ENCODE measurements around the gene NAA40.
A peak's percentile ranks its signal among the peaks of the same experiment; 100 is the strongest.

Gene NAA40

DNA sequence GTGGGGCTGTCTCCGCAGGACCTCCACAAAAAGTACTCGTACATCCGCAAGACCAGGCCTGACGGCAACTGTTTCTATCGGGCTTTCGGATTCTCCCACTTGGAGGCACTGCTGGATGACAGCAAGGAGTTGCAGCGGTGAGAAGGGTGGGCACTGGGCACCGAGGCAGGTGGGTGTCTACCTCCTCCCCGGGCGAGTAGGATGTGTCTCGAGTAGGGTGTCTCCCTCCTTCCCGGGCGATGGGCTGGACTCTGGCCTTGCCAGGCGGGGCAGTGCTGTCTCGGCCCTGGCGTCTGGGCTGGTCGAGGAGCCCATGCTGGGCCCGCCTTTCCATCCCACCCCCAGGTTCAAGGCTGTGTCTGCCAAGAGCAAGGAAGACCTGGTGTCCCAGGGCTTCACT is 57.7 kb downstream of the NAA40 start:
- peaks cover 0 to 18% (median 12%) of the 10 kb centered on the region in 11 experiments; a peak in 16 of 22 replicates for H3K27me3 ChIP-seq
- no peak for TF ChIP-seq Cebpa-rat (IDR thresholded peaks at IDR 0.05)
- peaks cover 64 to 83% (median 77%) of the 10 kb centered on the region in 10 experiments for H3K4me1 ChIP-seq
- peaks cover 52 to 75% (median 65%) of the 10 kb centered on the region in 11 experiments for H3K36me3 ChIP-seq
- H3K9ac ChIP-seq = 0 out of 22 replicates have a peak overlapping the region, but pooled peaks of 1 of the 11 experiments have one; percentile 13
- no peak overlapping the region for H3K27ac ChIP-seq
- H3K4me3 ChIP-seq = no peak overlapping the region
- no peaks in the 10 kb centered on the region for H3K9me3 ChIP-seq (replicated peaks in 1 of 11)
- peak overlapping the region in 6 of 11 experiments; percentile 77 to 97 (median 94); a peak in 8 of 22 replicates for H3K4me2 ChIP-seq
- peaks cover 67 to 99% (median 98%) of the 10 kb centered on the region in 11 experiments for H4K20me1 ChIP-seq

DNA sequence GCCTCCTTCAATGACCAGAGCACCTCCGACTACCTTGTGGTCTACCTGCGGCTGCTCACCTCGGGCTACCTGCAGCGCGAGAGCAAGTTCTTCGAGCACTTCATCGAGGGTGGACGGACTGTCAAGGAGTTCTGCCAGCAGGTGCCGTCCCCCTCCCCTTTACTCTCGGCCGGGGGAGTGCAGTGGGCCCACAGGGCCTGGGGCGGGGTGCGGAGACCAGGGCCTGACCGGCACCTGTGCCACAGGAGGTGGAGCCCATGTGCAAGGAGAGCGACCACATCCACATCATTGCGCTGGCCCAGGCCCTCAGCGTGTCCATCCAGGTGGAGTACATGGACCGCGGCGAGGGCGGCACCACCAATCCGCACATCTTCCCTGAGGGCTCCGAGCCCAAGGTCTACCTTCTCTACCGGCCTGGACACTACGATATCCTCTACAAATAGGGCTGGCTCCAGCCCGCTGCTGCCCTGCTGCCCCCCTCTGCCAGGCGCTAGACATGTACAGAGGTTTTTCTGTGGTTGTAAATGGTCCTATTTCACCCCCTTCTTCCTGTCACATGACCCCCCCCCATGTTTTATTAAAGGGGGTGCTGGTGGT is 58.4 kb downstream of the NAA40 start:
- peaks cover 61 to 99% (median 97%) of the 10 kb centered on the region in 11 experiments for H4K20me1 ChIP-seq
- peaks cover 71 to 87% (median 84%) of the 10 kb centered on the region in 10 experiments for H3K4me1 ChIP-seq
- peak overlapping the region in 2 of 11 experiments; percentile 4 to 19; a peak in 1 of 22 replicates for H3K9ac ChIP-seq
- H3K27me3 ChIP-seq = peaks cover 0 to 23% (median 12%) of the 10 kb centered on the region in 11 experiments; a peak in 16 of 22 replicates
- peak overlapping the region in 10 of 11 experiments; percentile 77 to 97 (median 91); a peak in 18 of 22 replicates for H3K4me2 ChIP-seq
- H3K27ac ChIP-seq = no peak overlapping the region
- no peaks in the 10 kb centered on the region for H3K9me3 ChIP-seq (replicated peaks in 1 of 11)
- H3K36me3 ChIP-seq = peaks cover 45 to 68% (median 59%) of the 10 kb centered on the region in 11 experiments
- TF ChIP-seq Cebpa-rat (IDR thresholded peaks at IDR 0.05) = no peak
- 0 out of 20 replicates have a peak overlapping the region, but pooled peaks of 1 of the 10 experiments have one; percentile 19 for H3K4me3 ChIP-seq

DNA sequence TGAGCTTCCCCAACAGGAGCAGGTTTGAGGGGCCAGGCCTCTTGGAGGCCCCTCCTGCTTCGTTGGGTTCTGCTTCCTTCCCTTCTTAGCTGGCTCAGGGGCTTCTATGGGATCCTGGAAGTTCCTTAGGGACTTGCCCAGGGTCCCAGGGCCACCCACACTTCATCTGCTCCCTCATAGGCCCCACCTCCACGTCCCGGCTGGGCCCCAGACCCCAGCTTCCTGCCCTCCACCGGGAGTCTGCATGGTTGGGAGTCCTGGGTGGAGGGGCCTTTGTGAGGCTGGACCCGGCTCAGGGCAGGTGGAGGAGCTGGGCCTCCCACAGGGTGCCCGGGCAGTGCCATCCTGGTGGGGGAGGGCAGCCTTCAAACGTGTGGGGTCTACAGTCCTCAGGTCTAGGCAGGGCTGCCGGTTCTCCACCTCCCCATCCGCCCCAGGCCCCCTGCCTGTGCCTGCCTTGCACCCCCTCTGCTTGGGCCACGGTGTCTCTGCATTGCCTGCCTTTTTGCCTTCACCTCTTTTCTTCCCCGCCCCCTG is 59.1 kb downstream of the NAA40 start:
- no peak for TF ChIP-seq Cebpa-rat (IDR thresholded peaks at IDR 0.05)
- peak overlapping the region in 5 of 11 experiments; percentile 4 to 47 (median 19); a peak in 4 of 22 replicates for H3K9ac ChIP-seq
- H3K36me3 ChIP-seq = peaks cover 45 to 63% (median 56%) of the 10 kb centered on the region in 11 experiments

DNA sequence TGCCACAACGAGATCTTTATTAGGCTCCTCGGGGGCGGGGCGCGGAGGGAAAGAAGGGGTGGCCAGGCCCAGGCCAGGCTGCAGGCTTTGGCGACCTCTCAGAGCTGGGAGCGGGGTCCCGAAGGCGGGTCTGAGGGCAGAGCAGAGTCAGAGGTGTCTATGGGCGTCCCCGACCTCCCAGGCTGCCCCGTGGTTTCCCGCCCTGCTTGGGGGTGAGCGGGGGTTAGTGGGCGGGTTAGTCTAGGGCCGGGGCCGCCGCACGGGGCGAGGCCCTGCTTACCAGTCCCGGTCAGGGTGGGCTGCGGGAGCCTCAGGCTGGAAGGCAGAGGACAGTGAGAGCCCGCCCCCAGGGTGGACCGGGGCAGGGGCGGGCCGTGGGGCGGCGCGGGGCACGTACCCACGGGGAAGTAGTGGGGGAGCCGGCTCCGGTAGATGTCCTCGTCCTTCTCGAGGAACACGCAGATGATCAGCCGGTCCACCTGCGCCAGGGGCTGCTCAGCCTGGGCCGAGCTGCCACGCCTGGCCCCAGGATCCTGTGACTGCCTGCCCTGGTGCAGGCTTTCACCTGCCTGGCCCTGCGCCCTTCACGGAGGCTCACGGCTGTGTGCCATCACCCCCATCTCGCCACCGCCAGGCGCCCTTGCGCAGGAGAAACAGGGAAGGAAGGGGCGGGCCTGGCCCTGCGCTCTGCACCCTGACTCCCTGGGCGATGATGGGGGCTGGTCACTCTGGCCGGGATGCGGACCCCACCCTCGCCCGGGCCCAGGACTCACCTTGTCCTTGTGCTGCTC is 60.0 kb downstream of the NAA40 start:
- Histone ChIP-seq H3K4me3 (peak overlapping the region in 6 of 10 experiments; percentile 38 to 64 (median 43); a peak in 6 of 20 replicates), H3K4me2 (peak overlapping the region; percentile 77 to 97 (median 92)), H3K9me3 (replicated peaks in 1 of 11) (no peaks in the 10 kb centered on the region), H3K4me1 (peaks cover 67 to 91% (median 86%) of the 10 kb centered on the region in 10 experiments), H3K27me3 (peaks cover 0 to 28% (median 12%) of the 10 kb centered on the region in 11 experiments; a peak in 16 of 22 replicates), H4K20me1 (peaks cover 61 to 100% (median 97%) of the 10 kb centered on the region in 11 experiments), H3K36me3 (peaks cover 44 to 54% (median 49%) of the 10 kb centered on the region in 11 experiments), H3K9ac (peak overlapping the region in 2 of 11 experiments; percentile 47 to 53; a peak in 4 of 22 replicates), H3K27ac (no peak overlapping the region)
- no peak for TF ChIP-seq Cebpa-rat (IDR thresholded peaks at IDR 0.05)

More for the DNA sequence above, 59.1 kb downstream of the NAA40 start:
- Histone ChIP-seq H3K4me2 (peak overlapping the region in 10 of 11 experiments; percentile 77 to 97 (median 91); a peak in 18 of 22 replicates), H3K9me3 (replicated peaks in 1 of 11) (no peaks in the 10 kb centered on the region), H3K4me3 (no peak overlapping the region), H3K27ac (no peak overlapping the region), H3K27me3 (peaks cover 0 to 23% (median 12%) of the 10 kb centered on the region in 11 experiments; a peak in 16 of 22 replicates), H4K20me1 (peaks cover 61 to 100% (median 98%) of the 10 kb centered on the region in 11 experiments), H3K4me1 (peaks cover 75 to 91% (median 87%) of the 10 kb centered on the region in 10 experiments)

DNA sequence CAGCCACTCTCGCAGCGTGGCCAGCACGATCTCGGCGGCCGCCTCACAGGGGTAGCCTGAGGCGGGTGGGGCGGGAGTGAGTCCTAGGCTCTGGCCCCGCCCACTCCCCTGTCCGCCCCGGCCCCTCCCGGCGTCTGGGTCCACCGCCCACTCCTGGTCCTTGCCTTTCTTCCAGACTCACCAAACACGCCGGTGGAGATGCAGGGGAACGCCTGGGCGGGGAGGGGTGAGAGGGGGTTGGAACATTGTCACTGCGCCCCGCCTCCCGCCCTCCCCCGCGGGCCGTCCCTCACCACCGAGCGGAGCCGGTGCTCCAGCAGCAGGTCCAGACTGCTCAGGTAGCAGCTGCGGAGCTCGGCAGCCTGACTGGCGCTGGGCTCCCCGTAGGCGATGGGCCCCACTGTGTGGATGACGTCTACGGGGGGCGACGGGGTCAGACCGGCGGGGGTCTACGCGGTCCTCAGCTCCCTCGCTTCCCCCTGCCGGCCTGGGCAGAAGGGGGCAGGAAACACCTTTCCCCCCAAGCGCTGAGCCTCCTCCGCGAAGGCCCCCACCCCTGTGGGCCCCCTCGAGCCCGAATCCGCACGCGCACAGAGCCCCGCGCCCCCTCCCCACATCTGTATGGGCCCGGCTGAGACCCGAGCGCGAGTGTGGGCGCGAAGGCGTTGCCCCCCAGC is 60.7 kb downstream of the NAA40 start:
- Histone ChIP-seq H3K27me3 (peaks cover 0 to 30% (median 12%) of the 10 kb centered on the region in 11 experiments; a peak in 16 of 22 replicates), H3K36me3 (peaks cover 38 to 47% (median 43%) of the 10 kb centered on the region in 11 experiments), H3K4me1 (peaks cover 60 to 90% (median 85%) of the 10 kb centered on the region in 10 experiments), H3K27ac (no peak overlapping the region), H3K4me3 (peak overlapping the region in 9 of 10 experiments; percentile 25 to 64 (median 42); a peak in 15 of 20 replicates), H3K4me2 (peak overlapping the region; percentile 77 to 97 (median 92)), H3K9ac (peak overlapping the region in 8 of 11 experiments; percentile 33 to 63 (median 51); a peak in 13 of 22 replicates), H3K9me3 (replicated peaks in 1 of 11) (no peaks in the 10 kb centered on the region), H4K20me1 (peaks cover 57 to 100% (median 97%) of the 10 kb centered on the region in 11 experiments)
- no peak for TF ChIP-seq Cebpa-rat (IDR thresholded peaks at IDR 0.05)

DNA sequence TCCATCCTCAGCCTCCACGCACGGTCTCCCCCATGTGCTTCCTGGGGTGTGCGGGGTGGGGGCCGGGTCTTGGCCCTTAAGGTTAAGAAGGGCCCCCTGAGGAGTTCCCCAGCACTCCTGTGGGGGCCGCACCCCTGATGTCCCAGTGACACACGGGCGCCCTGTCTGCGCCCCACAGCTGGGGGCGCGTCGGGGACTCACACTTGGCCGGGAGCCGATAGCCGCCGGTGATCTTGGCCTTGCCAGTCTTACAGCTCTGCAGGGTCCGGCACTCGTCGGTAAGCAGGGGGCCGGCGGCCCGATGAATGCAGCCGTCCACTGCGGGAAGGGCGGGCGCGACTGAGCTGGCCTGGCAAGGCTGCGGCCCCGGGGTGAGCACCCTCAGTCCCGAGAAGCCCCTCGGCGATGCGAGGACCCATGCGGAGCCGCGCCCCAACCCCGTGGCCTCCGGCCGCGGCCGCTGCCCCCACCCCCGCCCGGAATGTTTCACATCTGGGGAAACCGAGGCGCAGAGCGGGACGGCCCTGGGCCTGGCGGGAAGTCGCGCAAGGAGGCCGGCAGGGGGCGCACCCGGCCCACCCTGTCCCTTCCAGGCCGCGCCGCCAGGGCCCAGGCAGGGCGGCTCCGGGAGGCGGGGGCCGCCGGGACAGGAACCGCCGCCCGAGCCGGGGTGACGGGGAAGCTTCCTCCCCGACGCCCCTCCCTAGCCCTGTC is 61.4 kb downstream of the NAA40 start:
- Histone ChIP-seq H3K27me3 (peaks cover 0 to 30% (median 12%) of the 10 kb centered on the region in 11 experiments; a peak in 16 of 22 replicates), H3K36me3 (peaks cover 31 to 40% (median 36%) of the 10 kb centered on the region in 11 experiments), H3K9me3 (replicated peaks in 1 of 11) (no peaks in the 10 kb centered on the region), H3K4me3 (peak overlapping the region; percentile 25 to 64 (median 42); a peak in 19 of 20 replicates), H3K9ac (peak overlapping the region; percentile 6 to 63 (median 47); a peak in 17 of 22 replicates), H3K27ac (0 out of 22 replicates have a peak overlapping the region, but pooled peaks of 2 of the 11 experiments have one; percentile 4 to 34), H4K20me1 (peaks cover 50 to 95% (median 93%) of the 10 kb centered on the region in 11 experiments), H3K4me1 (peaks cover 55 to 88% (median 79%) of the 10 kb centered on the region in 10 experiments), H3K4me2 (peak overlapping the region; percentile 77 to 97 (median 92))
- no peak for TF ChIP-seq Cebpa-rat (IDR thresholded peaks at IDR 0.05)

DNA sequence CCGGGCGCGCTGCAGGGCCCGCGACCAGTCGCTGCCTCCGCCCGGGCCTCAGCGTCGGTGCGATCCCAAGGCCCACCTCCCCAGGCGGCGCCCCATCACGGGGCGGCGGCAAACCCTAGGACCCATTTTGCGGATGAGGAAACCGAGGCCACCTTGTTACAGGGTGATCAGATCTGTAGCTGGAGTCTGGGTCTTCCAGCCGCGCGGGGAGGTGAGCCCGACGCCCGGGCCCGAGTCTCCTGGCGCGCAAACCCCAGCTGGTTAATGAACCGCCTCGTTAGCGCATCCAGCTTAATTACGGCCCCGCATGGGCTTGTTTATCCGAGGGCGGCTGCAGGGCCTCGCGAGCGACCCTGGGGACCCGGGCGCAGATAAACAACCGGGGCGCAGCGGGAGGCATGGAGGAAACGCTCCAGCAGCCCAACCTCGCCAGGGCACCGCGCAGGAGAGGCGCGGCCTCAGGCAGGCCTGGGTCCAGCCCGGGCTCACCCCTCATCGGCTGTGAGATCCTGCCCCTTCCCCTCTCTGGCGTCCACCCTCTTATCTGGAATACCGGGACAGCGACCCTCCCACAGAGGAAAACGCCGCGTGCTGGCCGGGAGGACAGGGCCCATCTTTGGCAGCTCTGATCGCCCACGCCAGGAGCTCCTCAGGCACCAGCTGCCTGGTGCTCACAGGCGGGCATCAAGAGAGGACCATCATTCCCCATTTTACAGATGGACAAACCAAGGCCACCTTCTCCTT is 62.1 kb downstream of the NAA40 start:
- no peaks in the 10 kb centered on the region for H3K9me3 ChIP-seq (replicated peaks in 1 of 11)
- peaks cover 1 to 35% (median 16%) of the 10 kb centered on the region in 11 experiments; a peak in 19 of 22 replicates for H3K27me3 ChIP-seq
- peak overlapping the region in 2 of 11 experiments; percentile 4 to 34; a peak in 2 of 22 replicates for H3K27ac ChIP-seq
- TF ChIP-seq Cebpa-rat (IDR thresholded peaks at IDR 0.05) = no peak
- peak overlapping the region; percentile 77 to 97 (median 92) for H3K4me2 ChIP-seq
- peak overlapping the region; percentile 25 to 64 (median 42); a peak in 16 of 20 replicates for H3K4me3 ChIP-seq
- peak overlapping the region; percentile 6 to 63 (median 45); a peak in 11 of 22 replicates for H3K9ac ChIP-seq
- peaks cover 24 to 32% (median 29%) of the 10 kb centered on the region in 11 experiments for H3K36me3 ChIP-seq
- peaks cover 44 to 95% (median 86%) of the 10 kb centered on the region in 11 experiments for H4K20me1 ChIP-seq
- H3K4me1 ChIP-seq = peaks cover 55 to 83% (median 75%) of the 10 kb centered on the region in 10 experiments

All from BLaER1 treated with 17β-estradiol and CSF1 and Interleukin-3, amounts not matched to agents 10 nM and 100 nM (cell line).